Stimulated activated CD8-positive, alpha-beta memory T cell treated with anti-CD3 and anti-CD28 coated beads, Interleukin-2, amount 100 ng/mL, for 48 hours (primary cell): ENCODE data around the gene ACSM5.
"Not testable (repeated sequence)": the region's sequence is repeated elsewhere in the genome, so short reads cannot be mapped to it uniquely, and the experiment has no call there.

Source experiments
- DNase-seq, 2 donors: peaks; one replicate each; pipeline ENCODE4 v3.0.0-alpha.2; 2020; ENCODE audit warnings: low read depth in 2 of 2

ACSM5 gene

GRCh38 chr16:20399185-20399584 lies 10.1 kb upstream of the ACSM5 start:
- DNase-seq: no peak

GRCh38 chr16:20401066-20401465 lies 8.3 kb upstream of the ACSM5 start:
- DNase-seq: no peak

- no peak for DNase-seq
Measured at GRCh38 chr16:20401475-20402016, 7.8 kb upstream of the ACSM5 start.

GRCh38 chr16:20402651-20403050 lies 6.7 kb upstream of the ACSM5 start:
- no peak for DNase-seq

- DNase-seq: no peak
Measured at GRCh38 chr16:20404637-20405036, 4.7 kb upstream of the ACSM5 start, which contains the start of gene PDILT. TSS of gene PDILT (minus strand) at chr16:20404737. CDS start at chr16:20399300, 5,437 bp downstream.

GRCh38 chr16:20410121-20410723 lies 888 bp downstream of the ACSM5 start:
- DNase-seq: no peak

GRCh38 chr16:20411055-20411454 lies 1.7 kb downstream of the ACSM5 start:
- no peak for DNase-seq

- no peak for DNase-seq
Measured at GRCh38 chr16:20415541-20415940, 6.2 kb downstream of the ACSM5 start.

GRCh38 chr16:20419093-20419492 lies 9.8 kb downstream of the ACSM5 start:
- DNase-seq: not testable (repeated sequence)

GRCh38 chr16:20421748-20422147 lies 12.4 kb downstream of the ACSM5 start:
- not testable (repeated sequence) for DNase-seq

GRCh38 chr16:20423772-20424128 lies 14.4 kb downstream of the ACSM5 start:
- not testable (repeated sequence) for DNase-seq

GRCh38 chr16:20424129-20424866 lies 15.0 kb downstream of the ACSM5 start:
- no peak for DNase-seq

GRCh38 chr16:20427401-20427797 lies 18.1 kb downstream of the ACSM5 start:
- not testable (repeated sequence) for DNase-seq

- DNase-seq: not testable (repeated sequence)
Measured at GRCh38 chr16:20429499-20429898, 20.2 kb downstream of the ACSM5 start.

- DNase-seq: not testable (repeated sequence)
Measured at GRCh38 chr16:20430480-20430879, 21.1 kb downstream of the ACSM5 start.

GRCh38 chr16:20430948-20431347 lies 21.6 kb downstream of the ACSM5 start:
- DNase-seq: no peak

GRCh38 chr16:20438950-20439349 lies 29.6 kb downstream of the ACSM5 start:
- not testable (repeated sequence) for DNase-seq

- DNase-seq: not testable (repeated sequence)
Measured at GRCh38 chr16:20439820-20440231, 30.5 kb downstream of the ACSM5 start.

GRCh38 chr16:20440731-20441130 lies 31.4 kb downstream of the ACSM5 start:
- DNase-seq: not testable (repeated sequence)

- DNase-seq: no peak
Measured at GRCh38 chr16:20441191-20441590, 31.9 kb downstream of the ACSM5 start.

GRCh38 chr16:20441859-20442258 lies 32.5 kb downstream of the ACSM5 start:
- DNase-seq: not testable (repeated sequence)

GRCh38 chr16:20446652-20447393 lies 37.5 kb downstream of the ACSM5 start:
- DNase-seq: not testable (repeated sequence)
